Endothelial cell of umbilical vein (primary cell): ENCODE results near the gene PCDHGA1. TPM values are rescaled to one million over a fixed set of nuclear protein-coding genes. Genes with fewer than 3 reads are reported as not detected.

ENCODE experiments used
- BruUV-seq: library from RNA; stranded (reverse); fragments of 400-500 nt; replicated peaks from 2 replicates; lab custom pipeline; 2021; lab: Mats Ljungman, UMichigan
- CTCF ChIA-PET: fragments of 300-600, 350-600 bp; sonication (Branson Sonifier 250); formaldehyde crosslinking; loops from one replicate; lab custom pipeline; 2021; ENCODE audit warnings: antibody characterized with exemption, inconsistent platforms; lab: Charles Lee
- POLR2A ChIA-PET: fragments of 300-600, 350-600 bp; sonication (Branson Sonifier 250); formaldehyde crosslinking; loops from one replicate; lab custom pipeline; 2021; ENCODE audit warnings: antibody characterized with exemption, inconsistent platforms; lab: Charles Lee
- DNase-seq: peaks from one replicate; pipeline ENCODE4 v3.0.0-alpha.2; 2011; ENCODE audit warnings: low read depth, low spot score
- FAIRE-seq: peaks from 2 replicates; lab custom pipeline; 2011; peaks lifted over from hg19 to GRCh38; lab: Jason Lieb, UNC
- H2AFZ ChIP-seq: 2 replicates; pipeline ENCODE4 v1.6.0; 2012; ENCODE audit warnings: low read depth, low read length, control low read depth, inconsistent platforms
- H3K27ac ChIP-seq: 2 replicates; pipeline ENCODE4 v1.5.1; 2011; ENCODE audit warnings: low read depth, mild to moderate bottlenecking, control low read depth, low read length, moderate library complexity; ENCODE audit not compliant: insufficient read depth
- H3K27me3 ChIP-seq, 2 experiments: 2 replicates each; pipeline versions ENCODE4 v1.6.0 to v1.6.1; 2011; ENCODE audit warnings: low read length in 2 of 2, mixed read lengths in 1 of 2; ENCODE audit not compliant: control insufficient read depth in 2 of 2, insufficient read depth in 2 of 2
- H3K36me3 ChIP-seq, 2 experiments: 2 replicates in 1 of 2; 3 replicates in 1 of 2; pipeline ENCODE4 v1.5.1; 2011; ENCODE audit warnings: low read length in 2 of 2, mild to moderate bottlenecking in 1 of 2, moderate library complexity in 1 of 2; ENCODE audit not compliant: control insufficient read depth in 2 of 2, insufficient read depth in 2 of 2; ENCODE audit errors: extremely low read depth in 1 of 2
- H3K4me1 ChIP-seq: 3 replicates; pipeline ENCODE4 v1.5.1; 2011; ENCODE audit warnings: mild to moderate bottlenecking, low read length; ENCODE audit not compliant: control insufficient read depth, insufficient read depth; ENCODE audit errors: extremely low read depth
- H3K4me2 ChIP-seq: 2 replicates; pipeline ENCODE4 v1.6.1; 2011; ENCODE audit warnings: low read length, control low read depth, mixed read lengths; ENCODE audit not compliant: insufficient read depth
- H3K4me3 ChIP-seq, 3 experiments: fragments of 200-600 bp in 1 of 3; sonication (generic), shearing (Covaris generic) in 1 of 3; replicated peaks in 1 of 3; 2 replicates each; pipeline ENCODE4 v1.5.1; 2011 to 2016; ENCODE audit warnings: control low read depth in 3 of 3, low read length in 3 of 3, mild to moderate bottlenecking in 2 of 3, inconsistent platforms in 1 of 3, low read depth in 1 of 3, moderate library complexity in 1 of 3; ENCODE audit not compliant: insufficient read depth in 1 of 3
- H3K79me2 ChIP-seq: 2 replicates; pipeline ENCODE4 v1.6.0; 2012; ENCODE audit warnings: low read length, inconsistent platforms; ENCODE audit not compliant: control insufficient read depth, insufficient read depth
- H3K9ac ChIP-seq: replicated peaks from 2 replicates; pipeline ENCODE3; 2011; ENCODE audit warnings: low read length, control low read depth; ENCODE audit not compliant: insufficient read depth; ENCODE audit errors: extremely low read depth
- H3K9me1 ChIP-seq: replicated peaks from 3 replicates; pipeline ENCODE4 v1.6.0; 2011; ENCODE audit warnings: mild to moderate bottlenecking, low read length; ENCODE audit not compliant: control insufficient read depth, insufficient read depth; ENCODE audit errors: extremely low read depth
- H3K9me3 ChIP-seq: replicated peaks from 2 replicates; pipeline ENCODE4 v1.5.1; 2012; ENCODE audit warnings: low read length, inconsistent platforms; ENCODE audit not compliant: control insufficient read depth, insufficient read depth
- H4K20me1 ChIP-seq: replicated peaks from 2 replicates; pipeline ENCODE3; 2011; ENCODE audit warnings: mild to moderate bottlenecking, low read length; ENCODE audit not compliant: control insufficient read depth, insufficient read depth; ENCODE audit errors: extremely low read depth
- EZH2 ChIP-seq: IDR thresholded peaks from 2 replicates; pipeline ENCODE4 v1.6.1; 2012; ENCODE audit warnings: borderline replicate concordance, low read depth, mild to moderate bottlenecking, moderate library complexity, low read length, inconsistent platforms; ENCODE audit not compliant: severe bottlenecking
- FOS ChIP-seq: IDR thresholded peaks from 2 replicates; pipeline ENCODE4 v1.6.1; 2011; ENCODE audit warnings: mild to moderate bottlenecking, low read length, moderate library complexity, borderline replicate concordance; ENCODE audit not compliant: insufficient read depth
- GATA2 ChIP-seq: IDR thresholded peaks from 2 replicates; pipeline ENCODE4 v1.7.0; 2011; ENCODE audit warnings: low read depth, mild to moderate bottlenecking, moderate library complexity, mixed read lengths, low read length; ENCODE audit not compliant: insufficient read length, insufficient read depth
- JUN ChIP-seq: IDR thresholded peaks from 2 replicates; pipeline ENCODE4 v1.6.1; 2011; ENCODE audit warnings: borderline replicate concordance, low read depth; ENCODE audit not compliant: insufficient read length, insufficient read depth
- MYC ChIP-seq: IDR thresholded peaks from one replicate; pipeline ENCODE4 v1.6.1; 2011; ENCODE audit warnings: mild to moderate bottlenecking, low read depth, low read length
- POLR2A ChIP-seq: IDR thresholded peaks from 2 replicates; pipeline ENCODE4 v1.6.1; 2012; ENCODE audit warnings: low read depth, mild to moderate bottlenecking, control low read depth, low read length
- POLR2AphosphoS5 ChIP-seq: IDR thresholded peaks from 2 replicates; pipeline ENCODE4 v1.6.1; 2012; ENCODE audit warnings: low read depth, mild to moderate bottlenecking, control low read depth, low read length, moderate library complexity; ENCODE audit not compliant: insufficient read depth
- dilution Hi-C: fragments of 300-500 bp; cut with MboI; formaldehyde crosslinking; loops from one replicate; pipeline ENCODE4 v1.15.0; 2019; ENCODE audit warnings: low sequenced_read_pairs; ENCODE audit not compliant: extremely low pct_ligation_motif_present
- intact Hi-C: fragments of 100-400 bp; cut with micrococcal nuclease; formaldehyde crosslinking; loops from one replicate; pipeline ENCODE4 v1.10.0; 2022
- polyA plus RNA-seq, 4 experiments: library from polyadenylated mRNA; depleted of rRNA in 3 of 4; stranded (reverse) in 3 of 4; unstranded in 1 of 4; fragments of >200 nt; gene quantifications; 2 replicates each; pipeline versions ENCODE4 v1.2.1 to v1.2.3, GENCODE V29; 2011 to 2012; ENCODE audit warnings: missing spikeins in 1 of 4
- total RNA-seq: library from RNA; stranded (reverse); gene quantifications from 2 replicates; pipeline ENCODE4 v1.2.3, GENCODE V29; 2021
- TF ChIP-seq, protein P1 (sequence below): IDR thresholded peaks from 2 replicates; pipeline ENCODE4 v1.6.1; 2011; ENCODE audit not compliant: insufficient read depth, insufficient read length
- TF ChIP-seq, protein P2 (sequence below), 2 donors: IDR thresholded peaks; 1 replicate in 1 of 2; 2 replicates in 1 of 2; pipeline ENCODE4 v1.5.1; 2011; ENCODE audit warnings: low read length in 2 of 2, mild to moderate bottlenecking in 2 of 2, moderate library complexity in 2 of 2, control low read depth in 1 of 2, inconsistent platforms in 1 of 2, low read depth in 1 of 2; ENCODE audit not compliant: insufficient read depth in 1 of 2; ENCODE audit errors: extremely low read depth in 1 of 2

PCDHGA1 gene
- total and polyA plus RNA-seq, 2 donors (not counting 3 experiments of a cell fraction or from before 2014, with no cell fraction given): 0.22 to 0.44 TPM

DNA sequence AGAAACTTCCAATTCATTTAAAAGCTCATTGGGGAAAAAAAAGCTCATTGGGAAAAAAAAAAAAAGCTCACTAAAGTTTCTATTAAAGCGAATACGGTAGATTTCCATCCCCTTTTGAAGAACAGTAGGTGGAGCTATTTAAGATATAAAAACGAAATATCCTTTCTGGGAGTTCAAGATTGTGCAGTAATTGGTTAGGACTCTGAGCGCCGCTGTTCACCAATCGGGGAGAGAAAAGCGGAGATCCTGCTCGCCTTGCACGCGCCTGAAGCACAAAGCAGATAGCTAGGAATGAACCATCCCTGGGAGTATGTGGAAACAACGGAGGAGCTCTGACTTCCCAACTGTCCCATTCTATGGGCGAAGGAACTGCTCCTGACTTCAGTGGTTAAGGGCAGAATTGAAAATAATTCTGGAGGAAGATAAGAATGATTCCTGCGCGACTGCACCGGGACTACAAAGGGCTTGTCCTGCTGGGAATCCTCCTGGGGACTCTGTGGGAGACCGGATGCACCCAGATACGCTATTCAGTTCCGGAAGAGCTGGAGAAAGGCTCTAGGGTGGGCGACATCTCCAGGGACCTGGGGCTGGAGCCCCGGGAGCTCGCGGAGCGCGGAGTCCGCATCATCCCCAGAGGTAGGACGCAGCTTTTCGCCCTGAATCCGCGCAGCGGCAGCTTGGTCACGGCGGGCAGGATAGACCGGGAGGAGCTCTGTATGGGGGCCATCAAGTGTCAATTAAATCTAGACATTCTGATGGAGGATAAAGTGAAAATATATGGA is 100.2 kb downstream of the PCDHGA1 start, which contains the start of gene PCDHGA12:
TSS of gene PCDHGA12 (plus strand) at position 176 of the 782 bp plus-strand sequence. CDS start at position 429, 253 bp downstream.
- dilution Hi-C loops (no loop called here), intact Hi-C loops (loop anchor here (1.0 kb wide), 5 partner anchors 9 to 128 kb away; partner anchors contain the start of genes PCDHGA11 and PCDHGC3)
- Histone ChIP-seq H3K79me2 (no peaks in the 10 kb centered on the region), H2AFZ (peak within 1 kb of the TSS; percentile 86), H3K4me2 (peak within 1 kb of the TSS; percentile 93), H3K4me1 (peaks cover 17% of the 10 kb centered on the region), H3K9me3 (no peaks in the 10 kb centered on the region), H3K4me3 (peak within 1 kb of the TSS; percentile 30 to 67 (median 40)), H4K20me1 (no peaks in the 10 kb centered on the region), H3K9ac (peak within 1 kb of the TSS; percentile 34), H3K9me1 (no peaks in the 10 kb centered on the region), H3K36me3 (no peaks in the 10 kb centered on the region), H3K27ac (peak within 1 kb of the TSS; percentile 10), H3K27me3 (peaks cover 25 to 48% of the 10 kb centered on the region in 2 experiments)
- DNase-seq (peak; percentile 87), FAIRE-seq (peak; percentile 91)
- ChIA-PET POLR2A (interaction anchor here (0.7 to 1.9 kb wide), 7 partner anchors 9 to 1200 kb away, joined by 3 to 10 read pairs (median 5); partner anchors contain the start of genes PCDHGA10 and PCDHGA11), CTCF (interaction anchor here (0.6 to 6.8 kb wide), 66 partner anchors 9 to 613 kb away, joined by 3 to 308 read pairs (median 6); partner anchors contain the start of genes DIAPH1, PCDHB10, PCDHB14 and PCDHB15)
- BruUV-seq: TSS peak; percentile 48
- TF ChIP-seq MYC (no peak), EZH2 (no peak), POLR2AphosphoS5 (no peak), POLR2A (no peak), GATA2 (no peak), JUN (no peak), FOS (no peak)
- TF ChIP-seq, protein P1, sequence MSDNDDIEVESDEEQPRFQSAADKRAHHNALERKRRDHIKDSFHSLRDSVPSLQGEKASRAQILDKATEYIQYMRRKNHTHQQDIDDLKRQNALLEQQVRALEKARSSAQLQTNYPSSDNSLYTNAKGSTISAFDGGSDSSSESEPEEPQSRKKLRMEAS: peak; percentile 34
- TF ChIP-seq, protein P2, sequence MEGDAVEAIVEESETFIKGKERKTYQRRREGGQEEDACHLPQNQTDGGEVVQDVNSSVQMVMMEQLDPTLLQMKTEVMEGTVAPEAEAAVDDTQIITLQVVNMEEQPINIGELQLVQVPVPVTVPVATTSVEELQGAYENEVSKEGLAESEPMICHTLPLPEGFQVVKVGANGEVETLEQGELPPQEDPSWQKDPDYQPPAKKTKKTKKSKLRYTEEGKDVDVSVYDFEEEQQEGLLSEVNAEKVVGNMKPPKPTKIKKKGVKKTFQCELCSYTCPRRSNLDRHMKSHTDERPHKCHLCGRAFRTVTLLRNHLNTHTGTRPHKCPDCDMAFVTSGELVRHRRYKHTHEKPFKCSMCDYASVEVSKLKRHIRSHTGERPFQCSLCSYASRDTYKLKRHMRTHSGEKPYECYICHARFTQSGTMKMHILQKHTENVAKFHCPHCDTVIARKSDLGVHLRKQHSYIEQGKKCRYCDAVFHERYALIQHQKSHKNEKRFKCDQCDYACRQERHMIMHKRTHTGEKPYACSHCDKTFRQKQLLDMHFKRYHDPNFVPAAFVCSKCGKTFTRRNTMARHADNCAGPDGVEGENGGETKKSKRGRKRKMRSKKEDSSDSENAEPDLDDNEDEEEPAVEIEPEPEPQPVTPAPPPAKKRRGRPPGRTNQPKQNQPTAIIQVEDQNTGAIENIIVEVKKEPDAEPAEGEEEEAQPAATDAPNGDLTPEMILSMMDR (IDR thresholded peaks at IDR 0.05; ENCODE audit: extremely low read depth in 1 of 2, insufficient read depth in 1 of 2, low read depth in 1 of 2, low read length in 2 of 2): peak; percentile 45 to 69
